GM10266 (cell line): Measurements from ENCODE around the gene CRB2.
A peak's percentile ranks its signal among the peaks of the same experiment; 100 is the strongest.

Source experiments
- DNase-seq: peaks from one replicate; pipeline ENCODE4 v3.0.0; 2012; ENCODE audit errors: extremely low spot score
- TF ChIP-seq, protein P1 (sequence below): IDR thresholded peaks from 2 replicates; pipeline ENCODE4 v1.5.1; 2012; ENCODE audit warnings: mild to moderate bottlenecking, low read depth; ENCODE audit not compliant: control insufficient read depth, insufficient read depth; ENCODE audit errors: missing control alignments

CRB2 gene

DNA sequence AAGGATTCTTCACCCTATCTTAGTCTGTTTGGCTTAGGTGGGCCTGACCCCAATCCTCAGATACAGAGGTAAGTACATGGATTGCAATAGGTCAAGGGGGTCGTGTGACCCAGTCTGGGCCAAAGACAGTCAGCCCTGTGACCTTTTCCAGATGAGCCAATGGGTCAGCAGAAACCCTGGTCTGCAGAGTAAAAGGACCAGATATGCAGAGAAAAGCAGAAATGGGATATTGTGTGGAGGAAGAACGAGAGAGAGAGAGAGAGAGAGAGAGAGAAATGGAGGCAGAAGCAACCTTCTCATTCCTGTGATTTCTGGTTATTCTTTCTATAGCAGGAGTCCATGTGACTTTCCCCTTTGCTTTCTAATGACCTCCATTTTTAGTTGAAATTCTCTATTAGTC lies 40.4 kb upstream of the CRB2 start:
- TF ChIP-seq, protein P1, sequence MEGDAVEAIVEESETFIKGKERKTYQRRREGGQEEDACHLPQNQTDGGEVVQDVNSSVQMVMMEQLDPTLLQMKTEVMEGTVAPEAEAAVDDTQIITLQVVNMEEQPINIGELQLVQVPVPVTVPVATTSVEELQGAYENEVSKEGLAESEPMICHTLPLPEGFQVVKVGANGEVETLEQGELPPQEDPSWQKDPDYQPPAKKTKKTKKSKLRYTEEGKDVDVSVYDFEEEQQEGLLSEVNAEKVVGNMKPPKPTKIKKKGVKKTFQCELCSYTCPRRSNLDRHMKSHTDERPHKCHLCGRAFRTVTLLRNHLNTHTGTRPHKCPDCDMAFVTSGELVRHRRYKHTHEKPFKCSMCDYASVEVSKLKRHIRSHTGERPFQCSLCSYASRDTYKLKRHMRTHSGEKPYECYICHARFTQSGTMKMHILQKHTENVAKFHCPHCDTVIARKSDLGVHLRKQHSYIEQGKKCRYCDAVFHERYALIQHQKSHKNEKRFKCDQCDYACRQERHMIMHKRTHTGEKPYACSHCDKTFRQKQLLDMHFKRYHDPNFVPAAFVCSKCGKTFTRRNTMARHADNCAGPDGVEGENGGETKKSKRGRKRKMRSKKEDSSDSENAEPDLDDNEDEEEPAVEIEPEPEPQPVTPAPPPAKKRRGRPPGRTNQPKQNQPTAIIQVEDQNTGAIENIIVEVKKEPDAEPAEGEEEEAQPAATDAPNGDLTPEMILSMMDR: no peak
- no peak for DNase-seq

DNA sequence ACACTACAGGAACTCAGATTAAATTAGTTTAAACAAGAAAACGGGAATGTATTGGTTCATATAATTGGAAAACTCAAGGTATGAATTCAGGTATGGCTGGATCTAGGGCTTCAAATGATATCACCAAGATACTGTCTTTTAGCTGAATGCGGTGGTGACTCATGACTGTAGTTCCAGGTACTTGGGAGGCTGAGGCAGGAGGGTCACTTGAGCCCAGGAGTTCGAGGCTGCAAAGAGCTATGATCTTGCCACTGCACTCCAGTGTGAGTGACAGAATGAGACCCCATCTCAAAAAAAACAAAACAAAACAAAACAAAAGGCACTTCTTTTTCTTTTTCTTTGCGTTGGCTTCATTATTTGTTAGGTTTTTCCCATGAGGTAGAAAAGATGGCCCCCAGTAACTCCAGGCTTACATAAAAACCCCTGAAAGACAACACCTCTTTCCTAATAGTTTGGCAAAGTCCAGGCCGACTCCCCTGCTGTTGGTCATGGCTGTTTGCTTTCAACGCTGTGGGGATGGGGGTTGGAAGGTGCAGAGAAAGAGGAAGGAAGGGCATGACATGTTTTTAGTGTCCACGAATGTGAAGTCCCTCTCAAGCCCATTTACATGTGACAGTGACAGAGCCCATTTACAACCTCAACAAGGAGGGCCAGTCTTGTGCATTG lies 39.8 kb upstream of the CRB2 start:
- TF ChIP-seq, protein P1: no peak
- DNase-seq: no peak

DNA sequence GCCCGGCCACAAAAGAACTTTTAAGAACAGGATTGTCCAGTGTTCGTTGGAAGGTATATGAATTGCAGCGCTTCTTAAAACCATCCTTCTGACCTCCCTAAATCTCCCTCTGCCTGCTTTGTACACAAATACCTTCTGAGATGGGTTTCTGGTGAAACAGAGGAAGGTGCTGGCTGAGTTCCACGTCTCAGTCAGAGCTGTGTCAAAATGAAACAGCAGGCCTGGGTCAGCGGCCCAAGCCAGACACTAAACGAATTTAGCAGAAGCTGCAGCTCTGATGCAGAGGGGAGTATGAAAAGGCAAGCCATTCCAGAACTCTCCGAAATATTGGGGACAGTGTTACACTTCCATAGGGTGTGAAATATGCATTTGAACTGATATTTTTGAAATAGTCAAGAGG lies 37.8 kb upstream of the CRB2 start:
- peak; percentile 77 for DNase-seq
- TF ChIP-seq, protein P1: no peak

DNA sequence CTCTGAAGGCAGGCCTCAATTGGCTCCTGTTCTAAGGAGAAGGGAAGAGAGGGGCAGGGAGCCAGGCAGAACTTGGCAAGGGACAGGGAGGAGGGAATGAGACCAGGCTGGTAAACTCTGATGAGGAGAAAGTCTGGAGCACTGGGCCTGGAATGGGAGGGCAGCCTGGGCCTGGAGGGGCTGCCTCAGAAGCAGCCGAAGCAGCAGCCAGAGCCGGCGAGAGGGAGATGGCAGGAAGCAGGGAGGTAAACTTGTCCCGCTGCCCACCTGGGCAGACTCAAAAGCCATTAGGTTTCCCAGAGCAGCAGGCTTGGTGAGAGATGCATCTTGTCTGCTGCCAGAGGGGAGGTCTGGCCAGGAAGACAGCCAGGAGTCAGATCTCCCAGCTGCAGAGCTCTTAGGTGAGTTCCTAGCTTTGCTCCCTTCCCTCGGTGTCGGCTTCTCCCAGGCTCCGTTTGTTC lies 37.0 kb upstream of the CRB2 start:
- TF ChIP-seq, protein P1: no peak
- no peak for DNase-seq

DNA sequence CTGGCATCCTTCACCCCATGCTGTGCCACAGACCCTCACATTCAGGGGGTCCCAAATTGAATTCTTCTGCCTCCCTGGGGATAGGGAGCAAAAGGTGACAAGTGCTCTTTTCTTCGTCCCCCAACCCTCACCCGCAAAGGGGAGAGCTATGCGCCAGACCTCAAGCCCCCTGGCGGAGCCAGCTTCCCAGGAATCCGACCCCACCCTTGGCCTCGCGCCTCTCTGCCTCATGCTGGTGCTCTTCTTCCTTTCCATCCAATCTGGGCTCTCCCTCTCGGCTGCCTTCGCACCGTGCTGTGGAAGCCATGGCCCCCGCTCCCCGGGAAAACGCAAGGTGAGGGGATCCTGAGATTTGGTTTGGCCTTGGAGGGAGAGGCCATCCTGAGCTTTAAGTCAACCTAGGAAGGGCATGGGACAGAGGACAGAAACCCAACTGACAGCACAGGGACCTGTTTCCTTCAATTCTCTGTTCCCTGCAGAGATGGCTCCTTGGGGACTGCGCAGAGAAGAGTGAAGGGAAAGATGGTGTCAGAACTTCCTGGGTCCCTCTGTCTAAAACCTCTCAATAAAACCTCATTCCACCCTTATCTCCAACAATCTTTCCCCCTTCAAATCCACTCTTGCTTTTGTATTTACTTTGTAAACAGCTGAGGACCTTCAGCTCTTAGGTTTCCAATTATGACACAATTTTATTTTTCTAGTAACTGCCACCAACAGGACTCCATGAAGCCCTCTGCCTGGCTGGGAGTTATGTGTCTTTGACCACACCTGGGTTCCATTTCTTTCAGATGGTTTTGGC lies 36.3 kb upstream of the CRB2 start:
- no peak for DNase-seq
- TF ChIP-seq, protein P1: no peak

DNA sequence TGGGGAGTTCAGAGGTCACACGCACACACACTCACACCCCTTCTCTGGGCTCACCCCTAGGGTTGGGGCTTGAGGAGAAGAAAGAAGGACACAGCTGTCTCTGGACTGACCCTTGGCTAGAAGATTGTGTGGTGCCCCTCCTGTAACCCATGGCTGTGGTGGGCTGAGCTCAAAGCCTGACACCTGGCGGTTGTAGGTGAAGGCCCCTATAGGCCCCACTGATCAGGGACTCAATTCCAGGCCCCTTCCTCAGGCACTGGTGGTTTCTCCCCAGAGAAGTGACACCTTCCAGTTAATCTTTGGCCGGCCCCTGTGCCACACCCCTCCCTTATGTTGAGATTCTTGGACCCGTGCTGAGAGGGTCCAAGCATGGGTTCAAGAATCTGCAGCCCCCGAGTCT lies 35.2 kb upstream of the CRB2 start:
- TF ChIP-seq, protein P1: no peak
- no peak for DNase-seq
